Central memory CD4-positive, alpha-beta T cell (primary cell): Measurements from ENCODE around the gene PFN2.
A peak's percentile ranks its signal among the peaks of the same experiment; 100 is the strongest.
"Not testable (repeated sequence)": the region's sequence is repeated elsewhere in the genome, so short reads cannot be mapped to it uniquely, and the experiment has no call there.

Experiments used
- DNase-seq: peaks from one replicate; pipeline ENCODE4 v3.0.0; 2022

The PFN2 gene

DNA sequence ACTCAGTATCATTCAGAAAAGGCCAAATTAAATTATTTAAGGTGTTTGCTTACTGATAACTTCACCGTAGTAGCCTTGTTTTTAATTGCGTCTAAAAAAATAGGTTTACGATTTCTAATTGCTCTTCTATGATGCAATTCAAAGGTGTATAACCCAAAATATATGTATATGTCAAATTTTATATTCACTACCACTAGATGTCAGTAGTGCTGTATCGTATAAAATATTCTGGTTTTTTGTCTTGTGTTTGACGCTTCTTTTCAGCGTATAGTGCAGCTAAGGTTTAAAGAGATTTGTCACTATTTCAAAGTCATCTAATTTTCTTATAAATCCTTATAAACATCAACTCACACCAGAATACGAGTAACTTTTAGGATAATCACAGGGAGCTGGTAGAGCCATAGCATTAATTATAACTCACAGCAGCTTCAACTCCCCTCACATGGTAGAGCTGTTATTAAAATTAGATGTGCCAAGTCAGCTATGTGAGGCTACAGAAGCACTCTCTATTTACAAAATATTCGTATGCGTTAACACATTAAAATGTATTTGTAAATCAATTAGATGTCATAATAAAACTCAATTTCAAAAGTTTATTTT lies 3.5 kb downstream of the PFN2 start:
- peak; percentile 48 for DNase-seq

DNA sequence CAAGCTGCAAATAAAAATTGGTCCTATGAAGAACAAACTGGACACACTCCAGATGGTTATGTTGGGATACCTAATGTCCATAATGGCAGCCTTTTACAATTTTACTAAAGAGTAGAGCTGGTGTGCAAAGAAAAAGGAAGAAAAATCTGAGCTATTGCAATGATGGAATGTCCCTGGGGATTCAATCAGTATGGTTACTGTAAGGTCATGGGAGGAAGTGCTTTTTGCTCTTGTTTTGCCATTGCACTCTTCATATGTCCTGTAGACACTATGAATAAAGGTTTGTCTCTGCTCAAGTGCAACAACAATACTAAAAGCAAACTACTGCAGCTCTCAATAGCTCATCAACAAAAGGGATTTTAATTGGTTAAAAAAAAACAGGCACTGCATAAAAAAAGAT lies 5.4 kb downstream of the PFN2 start:
- no peak for DNase-seq

DNA sequence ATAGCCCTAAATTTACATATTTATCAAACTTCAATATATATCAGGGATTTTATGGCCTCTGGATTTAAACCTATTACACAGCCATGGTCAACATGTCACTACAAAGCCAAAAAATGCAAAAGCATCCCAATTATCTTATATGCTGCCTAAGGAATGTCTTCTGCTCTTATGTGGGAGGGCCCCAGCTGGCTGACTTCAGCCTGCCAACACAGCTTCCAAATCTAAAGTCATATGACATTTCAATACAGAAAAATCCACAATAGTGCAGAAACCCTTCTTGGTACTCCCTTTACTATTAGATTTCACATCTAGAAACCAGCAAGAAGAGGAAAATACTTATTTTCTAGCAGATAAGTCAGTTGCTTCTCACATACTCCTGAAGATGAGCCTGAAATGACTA lies 6.4 kb downstream of the PFN2 start:
- no peak for DNase-seq

DNA sequence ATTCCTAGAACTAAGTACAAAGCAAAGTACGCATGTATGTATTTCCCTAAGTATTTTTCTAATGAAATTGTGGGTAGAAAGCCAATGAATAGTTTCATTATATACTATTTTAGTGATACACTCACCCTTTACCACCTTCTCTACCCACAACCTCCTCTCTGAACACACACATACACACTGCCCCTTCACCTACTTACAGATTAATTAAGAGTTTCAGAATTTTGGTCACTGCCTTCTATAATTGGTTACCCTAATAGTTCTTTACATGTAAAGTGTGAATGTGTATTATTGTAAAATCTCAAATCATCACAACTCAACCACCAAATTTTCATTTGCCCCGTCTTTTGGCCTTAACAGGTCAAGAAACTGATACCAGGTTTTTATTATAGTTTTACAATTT lies 7.2 kb downstream of the PFN2 start:
- no peak for DNase-seq

DNA sequence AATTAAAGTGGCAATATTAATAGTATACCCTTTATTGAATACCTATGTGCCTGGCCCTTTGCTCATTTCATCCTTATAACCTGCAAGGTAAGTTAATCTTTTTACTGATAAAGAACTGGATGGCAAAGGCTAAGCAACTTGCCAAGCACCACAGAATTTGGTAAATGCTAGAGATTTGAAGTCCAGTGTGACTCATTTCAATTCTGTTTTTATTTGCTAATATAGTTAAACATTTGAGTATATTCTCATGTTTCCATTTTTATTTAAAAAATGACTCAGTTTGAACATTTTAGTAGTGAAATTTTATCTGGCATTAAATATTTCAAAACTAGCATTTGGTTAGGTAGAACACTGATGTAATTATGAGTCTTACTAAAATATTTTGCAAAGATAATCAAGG lies 11.3 kb downstream of the PFN2 start:
- DNase-seq: no peak

DNA sequence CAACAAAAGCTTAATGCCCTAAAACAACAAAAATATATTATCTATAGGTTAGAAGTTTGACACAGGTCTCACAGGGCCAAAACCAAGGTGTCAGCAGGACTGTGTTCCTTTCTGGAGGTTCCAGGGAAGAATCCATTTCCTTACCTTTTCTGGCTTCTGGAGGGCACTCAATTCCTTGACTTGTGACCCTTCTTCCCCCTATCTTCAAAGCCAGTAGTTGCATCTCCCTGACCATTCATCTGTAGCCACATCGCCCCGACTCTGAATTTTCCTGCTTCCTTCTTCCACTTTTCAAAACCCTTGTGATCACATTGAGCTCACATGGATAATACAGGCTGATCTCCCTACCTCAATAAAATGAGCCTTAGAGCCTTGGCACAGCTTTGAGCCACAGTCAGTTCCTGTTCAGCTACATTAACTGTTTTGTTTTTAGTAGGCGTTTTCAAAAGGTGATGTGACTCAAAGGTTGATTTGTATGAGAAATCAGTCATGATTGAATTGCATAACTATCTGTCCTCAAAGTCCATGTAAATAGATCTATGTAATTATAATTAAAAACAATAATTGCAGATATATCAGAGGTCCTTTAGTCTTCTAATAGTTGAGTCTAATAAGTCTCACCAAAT lies 12.4 kb downstream of the PFN2 start:
- no peak for DNase-seq

DNA sequence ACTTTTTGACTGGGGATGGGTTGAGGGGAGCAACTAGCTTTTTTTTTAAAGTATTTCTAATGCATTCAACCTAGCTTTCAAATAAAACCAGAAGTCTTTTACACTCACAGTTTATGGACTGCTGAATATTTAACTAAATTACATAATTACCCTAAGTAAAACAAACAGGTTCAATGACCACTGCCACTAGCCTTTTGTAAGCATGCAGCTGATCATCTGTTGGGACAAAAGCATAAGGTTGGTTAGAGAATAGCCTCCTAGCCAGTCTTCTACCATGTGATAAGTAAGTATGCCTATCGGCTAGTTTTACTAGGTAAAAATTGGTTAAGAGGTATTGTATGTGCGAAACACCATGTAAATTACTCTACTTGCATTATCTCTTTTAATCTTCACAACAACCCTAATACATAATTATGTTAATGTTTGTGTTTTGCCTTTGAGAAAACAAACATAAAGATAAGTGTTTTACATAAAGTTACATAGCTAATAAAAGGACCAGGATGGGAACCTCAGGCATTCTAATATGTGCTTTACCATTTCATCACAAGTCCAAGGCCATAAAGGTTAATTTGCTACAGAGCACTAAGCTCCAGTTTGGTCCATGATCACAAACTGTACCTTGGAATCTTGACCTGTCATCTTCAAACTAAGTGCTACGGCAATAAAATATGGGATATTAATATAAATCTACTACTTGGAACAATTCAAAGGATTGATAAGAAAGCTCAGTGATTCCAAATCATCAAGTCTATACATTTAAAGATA lies 13.2 kb downstream of the PFN2 start:
- no peak for DNase-seq

DNA sequence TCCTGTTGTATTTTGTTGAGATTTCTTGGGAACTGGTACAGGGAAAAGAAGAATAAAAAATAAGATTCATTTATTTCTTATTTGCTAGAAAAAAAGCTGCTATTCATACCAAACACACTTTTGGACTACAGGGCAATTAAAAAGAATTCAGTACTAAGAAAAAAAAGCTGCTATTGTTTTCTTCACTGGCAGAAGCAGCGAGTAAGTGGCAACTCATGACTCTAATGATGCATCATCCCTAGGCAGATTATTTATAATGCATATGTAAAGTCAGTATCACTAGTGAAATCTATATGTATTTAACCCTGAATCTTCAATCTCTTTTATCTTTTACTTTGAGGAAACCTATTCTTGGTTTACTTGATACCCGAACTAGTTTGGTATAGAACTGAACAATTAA lies 15.2 kb downstream of the PFN2 start:
- no peak for DNase-seq

DNA sequence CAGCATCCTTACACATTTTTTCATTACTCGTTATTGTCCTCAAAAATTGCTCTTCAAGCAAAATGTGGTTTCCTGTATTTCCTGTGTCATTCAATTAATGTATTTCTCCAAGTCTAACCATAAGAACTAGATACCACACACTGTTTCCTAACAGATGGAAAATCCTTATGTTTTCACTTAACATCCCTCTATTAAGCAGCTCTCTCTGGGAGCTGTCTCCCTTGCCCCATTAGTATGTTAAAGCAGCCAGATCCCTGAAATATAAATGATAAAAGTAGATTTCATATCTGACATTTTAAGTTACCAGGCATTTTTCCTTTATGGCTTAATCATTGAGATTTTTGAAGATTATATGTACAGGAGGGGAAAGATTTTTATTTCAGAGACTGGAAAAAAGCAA lies 15.9 kb downstream of the PFN2 start:
- no peak for DNase-seq

DNA sequence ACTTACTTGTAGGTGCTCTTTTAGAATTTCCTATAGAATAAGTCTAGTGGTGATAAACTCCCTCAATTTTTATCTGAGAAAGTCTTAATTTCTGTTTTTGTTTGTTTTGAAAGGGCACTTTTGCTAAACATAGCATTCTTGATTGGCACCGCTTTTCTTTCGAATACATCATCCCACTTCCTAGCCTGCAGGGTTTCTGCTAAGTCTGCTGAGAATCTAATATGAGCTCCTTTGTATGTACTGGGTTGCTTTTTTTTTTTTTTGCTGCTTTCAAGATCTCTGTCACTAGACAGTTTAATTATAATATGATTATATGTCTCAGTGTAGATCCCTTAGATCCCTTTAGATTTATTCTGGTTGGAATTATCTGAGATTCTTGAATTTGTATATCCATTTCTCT lies 21.5 kb downstream of the PFN2 start:
- no peak for DNase-seq

DNA sequence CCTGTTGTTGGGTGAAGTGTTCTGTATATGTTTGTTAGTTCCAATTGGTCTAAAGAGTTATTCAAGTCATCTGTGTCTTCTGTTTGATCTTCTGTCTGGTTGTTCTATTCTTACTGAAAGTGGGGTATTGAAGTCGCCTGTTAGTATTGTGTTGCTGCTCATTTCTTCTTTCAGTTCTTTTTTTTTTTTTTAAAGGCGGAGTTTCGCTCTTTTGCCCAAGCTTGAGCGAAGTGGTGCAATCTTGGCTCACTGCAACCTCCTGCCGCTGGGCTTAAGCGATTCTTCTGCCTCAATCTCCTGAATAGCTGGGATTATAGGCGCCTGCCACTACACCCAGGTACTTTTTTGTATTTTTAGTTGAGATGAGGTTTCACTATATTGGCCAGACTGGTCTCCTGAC lies 23.5 kb downstream of the PFN2 start:
- DNase-seq: no peak

DNA sequence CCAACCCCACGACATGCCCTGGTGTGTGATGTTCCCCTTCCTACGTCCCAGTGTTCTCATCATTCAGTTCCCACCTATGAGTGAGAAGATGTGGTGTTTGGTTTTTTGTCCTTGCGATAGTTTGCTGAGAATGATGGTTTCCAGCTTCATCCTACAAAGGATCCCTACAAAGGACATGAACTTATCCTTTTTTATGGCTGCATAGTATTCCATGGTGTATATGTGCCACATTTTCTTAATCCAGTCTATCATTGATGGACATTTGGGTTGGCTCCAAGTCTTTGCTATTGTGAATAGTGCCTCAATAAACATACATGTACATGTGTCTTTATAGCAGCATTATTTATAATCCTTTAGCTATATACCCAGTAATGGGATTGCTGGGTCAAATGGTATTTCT lies 26.7 kb downstream of the PFN2 start:
- DNase-seq: not testable (repeated sequence)

DNA sequence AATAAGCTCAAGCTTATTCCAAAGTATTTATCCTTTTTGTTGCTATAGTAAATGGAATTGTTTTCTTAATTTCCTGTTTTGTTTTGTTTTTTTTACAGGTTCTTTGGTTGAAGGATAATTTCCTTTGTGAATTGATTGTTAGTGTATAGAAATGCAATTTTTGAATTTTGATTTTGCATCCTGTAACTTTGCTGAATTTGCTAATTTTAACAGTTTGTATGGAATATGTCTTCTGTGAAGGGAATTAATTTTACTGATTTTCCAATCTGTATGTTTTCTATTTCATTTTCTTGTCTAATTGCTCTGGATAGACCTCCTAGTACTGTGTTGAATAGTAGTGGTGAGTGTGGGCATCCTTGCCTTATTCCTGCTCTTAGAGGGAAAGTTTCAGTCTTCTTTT lies 28.3 kb downstream of the PFN2 start:
- no peak for DNase-seq

DNA sequence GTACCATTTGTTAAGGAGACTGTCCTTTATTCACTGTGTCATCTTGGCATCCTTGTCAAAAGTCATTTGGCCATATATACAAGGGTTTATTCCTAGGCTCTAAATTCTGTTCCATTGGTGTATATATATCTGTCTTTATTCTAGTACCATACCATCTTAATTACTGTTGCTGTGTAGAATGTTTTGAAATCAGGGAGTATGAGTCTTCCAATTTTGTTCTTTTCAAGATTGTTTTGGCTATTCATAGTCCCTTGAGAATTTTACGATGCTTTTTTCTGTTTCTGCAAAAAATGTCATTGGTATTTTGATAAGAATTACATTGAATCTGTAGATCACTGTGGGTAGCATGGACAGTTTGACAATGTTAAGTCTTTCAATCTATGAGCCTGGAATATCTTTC lies 28.7 kb downstream of the PFN2 start:
- DNase-seq: no peak

DNA sequence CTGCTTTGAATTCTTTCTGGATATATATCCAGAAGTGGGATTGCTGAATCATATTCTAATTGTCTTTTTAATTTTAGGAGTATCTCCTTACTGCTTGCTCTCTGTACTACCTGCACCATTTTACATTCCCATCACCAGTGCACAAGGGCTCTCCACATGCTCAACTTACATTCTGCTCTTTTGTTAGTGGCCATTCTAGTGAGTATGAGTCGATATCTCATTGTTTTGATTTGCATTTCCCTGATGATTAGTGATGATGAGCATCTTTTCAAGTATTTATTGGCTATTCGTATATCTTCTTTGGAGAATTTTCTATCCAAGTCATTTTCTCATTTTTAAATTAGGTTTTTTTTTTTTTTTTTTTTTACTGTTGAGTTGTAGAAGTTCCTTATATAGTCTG lies 29.5 kb downstream of the PFN2 start:
- DNase-seq: no peak

DNA sequence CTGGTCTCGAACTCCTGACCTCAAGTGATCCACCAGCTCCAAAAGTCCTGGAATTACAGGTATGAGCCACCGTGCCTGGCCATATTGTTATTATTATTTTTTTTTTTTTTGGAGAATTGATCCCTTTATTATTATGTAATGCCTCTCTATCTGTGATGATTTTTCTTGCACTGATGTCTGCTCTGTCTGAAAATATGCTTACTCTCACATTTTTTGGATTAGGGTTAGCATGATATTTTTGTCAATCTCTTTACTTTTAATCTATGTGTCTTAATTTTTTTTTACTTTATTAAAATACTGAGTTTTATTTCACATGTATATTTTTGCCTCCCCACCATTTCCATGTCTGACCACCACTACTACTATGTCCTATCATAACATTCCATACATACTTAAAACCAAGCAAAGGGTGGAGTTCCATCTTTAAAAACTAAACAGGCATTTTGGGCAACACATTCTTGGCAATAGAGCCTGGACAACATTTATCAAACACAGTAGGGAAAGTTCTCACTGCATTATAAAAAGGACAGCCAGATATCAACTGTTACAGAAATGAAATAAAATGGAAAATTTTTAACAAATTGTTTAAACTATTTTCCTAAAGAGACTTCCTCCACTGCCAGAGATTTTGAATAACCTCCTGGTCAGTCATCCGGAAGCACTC lies 32.2 kb downstream of the PFN2 start:
- not testable (repeated sequence) for DNase-seq

DNA sequence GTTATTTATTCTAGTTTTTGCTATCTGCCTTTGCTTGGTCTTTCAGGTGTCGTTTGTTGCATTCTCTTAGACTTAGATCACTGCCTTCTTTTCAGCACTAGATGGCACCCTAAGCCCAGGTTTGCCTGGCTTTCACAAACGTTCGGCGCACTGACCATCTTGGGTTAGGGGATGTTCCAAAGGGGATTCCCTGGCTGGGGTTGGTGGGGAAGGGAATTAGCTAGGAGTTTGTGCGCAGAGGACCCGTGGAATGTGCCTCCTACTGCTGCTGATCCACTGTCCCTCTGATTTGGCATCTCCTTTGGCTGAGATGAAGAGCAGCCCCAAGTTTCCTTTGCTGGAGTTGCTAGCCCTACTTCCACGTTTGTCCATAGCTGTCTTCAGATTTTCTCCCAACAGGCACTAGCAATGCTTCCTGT lies 33.9 kb downstream of the PFN2 start:
- DNase-seq: peak; percentile 21

DNA sequence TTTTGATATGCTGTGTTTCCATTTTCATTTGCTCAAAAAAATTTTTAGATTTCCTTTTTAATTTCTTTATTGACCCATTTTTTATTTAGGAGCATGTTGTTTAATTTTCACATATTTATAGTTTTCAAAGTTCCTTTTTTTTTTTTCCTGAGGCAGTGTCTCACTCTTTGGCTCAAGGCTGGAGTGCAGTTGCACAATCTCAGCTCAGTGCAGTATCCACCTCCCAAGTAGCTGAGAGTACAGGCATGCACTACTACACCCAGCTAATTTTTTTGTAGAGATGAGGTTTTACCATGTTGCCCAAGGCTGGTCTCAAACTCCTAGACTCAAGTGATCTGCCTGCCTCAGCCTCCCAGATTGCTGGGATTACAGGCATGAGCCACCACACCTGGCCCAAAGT lies 36.2 kb downstream of the PFN2 start:
- DNase-seq: no peak

DNA sequence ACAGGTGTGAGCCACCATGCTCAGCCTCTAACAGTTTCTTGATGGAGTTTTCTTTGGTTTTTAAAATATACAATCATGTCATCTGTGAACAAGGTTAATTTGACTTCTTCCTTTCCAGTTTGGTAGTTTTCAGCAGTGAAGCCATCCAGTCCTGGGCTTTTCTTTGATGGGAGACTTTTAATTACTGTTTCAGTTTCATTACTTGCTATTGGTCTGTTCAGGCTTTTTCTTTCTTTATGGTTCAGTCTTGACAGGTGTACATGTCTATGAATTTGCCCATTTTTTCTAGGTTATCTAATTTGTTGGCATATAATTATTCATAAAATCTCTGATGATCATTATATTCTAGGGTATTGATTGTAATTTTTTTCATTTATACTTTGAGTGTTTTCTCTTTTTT lies 36.8 kb downstream of the PFN2 start:
- no peak for DNase-seq

DNA sequence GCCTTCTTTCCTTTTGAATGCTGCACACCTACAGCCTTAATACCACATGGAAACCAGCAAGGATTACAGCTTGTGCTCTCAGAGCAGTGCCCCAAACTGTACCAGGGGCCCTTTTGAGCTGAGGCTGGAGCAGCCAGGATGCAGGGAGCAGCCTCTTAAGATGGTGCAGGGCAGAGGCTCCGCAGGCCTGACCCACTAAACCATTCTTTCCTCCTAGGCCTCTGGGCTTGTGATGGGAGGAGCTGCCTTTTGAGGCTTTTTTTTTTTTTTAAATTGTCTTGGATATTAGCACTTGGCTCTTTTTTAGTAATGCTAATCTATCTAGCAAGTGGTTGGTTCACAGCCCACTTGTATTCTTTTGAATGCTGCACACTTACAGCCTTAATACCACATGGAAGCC lies 37.7 kb downstream of the PFN2 start:
- DNase-seq: no peak

DNA sequence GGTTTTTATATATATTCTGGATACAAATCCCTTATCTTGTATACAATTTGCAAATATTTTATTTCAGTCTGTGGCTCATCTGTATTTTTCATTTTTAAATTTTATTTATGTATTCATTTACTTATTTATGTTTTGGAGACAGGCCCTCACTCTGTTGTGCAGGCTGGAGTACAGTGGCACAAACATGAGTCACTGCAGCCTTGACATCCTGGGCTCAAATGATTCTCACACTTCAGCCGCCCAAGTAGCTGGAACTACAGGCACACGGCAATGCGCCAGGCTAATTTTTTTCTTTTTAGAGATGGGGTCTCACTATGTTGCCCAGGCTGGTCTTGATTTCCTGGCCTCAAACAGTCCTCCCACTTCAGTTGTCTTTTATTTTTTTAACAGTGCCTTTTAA lies 50.6 kb downstream of the PFN2 start:
- no peak for DNase-seq

DNA sequence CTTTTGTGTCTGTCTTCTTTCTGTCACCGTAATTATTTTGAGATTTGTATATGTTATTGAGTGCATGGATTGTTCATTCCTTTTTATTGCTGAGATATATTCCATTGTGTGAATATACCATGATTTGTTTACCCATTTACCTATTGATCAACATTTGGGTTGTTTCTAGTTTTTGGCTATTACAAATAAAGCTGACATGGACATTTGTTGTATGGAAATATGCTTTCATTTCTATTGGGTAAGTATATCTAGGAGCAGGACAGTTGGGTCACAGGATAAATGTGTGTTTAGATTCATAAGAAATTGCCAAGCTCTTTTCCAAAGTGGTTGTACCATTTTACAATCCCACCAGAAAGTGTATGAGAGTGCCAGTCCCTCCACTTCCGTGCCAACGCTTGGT lies 51.2 kb downstream of the PFN2 start:
- no peak for DNase-seq

DNA sequence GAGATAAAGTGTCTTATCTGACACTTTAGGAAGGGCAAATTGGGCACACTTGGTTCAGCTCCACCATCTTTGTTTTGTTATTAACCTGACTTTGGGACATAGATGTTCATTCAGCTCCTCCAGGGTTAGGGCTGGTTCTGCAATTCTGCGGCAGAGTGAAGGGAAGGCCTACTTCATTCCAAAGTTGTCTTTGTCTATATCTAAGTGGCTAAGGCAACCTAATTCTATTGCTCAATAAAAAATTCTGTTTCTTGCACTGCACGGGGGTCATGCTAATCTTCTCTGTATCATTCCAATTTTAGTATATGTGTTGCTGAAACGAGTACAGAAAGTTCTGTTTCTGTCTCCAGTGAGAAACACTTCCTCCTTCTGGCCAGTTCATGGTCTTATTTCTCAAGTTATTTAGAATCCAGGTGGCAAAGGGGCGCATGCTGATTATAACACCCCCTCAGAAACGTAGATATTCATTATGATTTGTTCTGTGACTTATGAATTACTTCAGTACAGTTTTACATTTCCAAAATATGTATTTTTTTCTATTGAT lies 53.5 kb downstream of the PFN2 start:
- no peak for DNase-seq
